Measurements from ENCODE around the gene CNOT6L.

DNA sequence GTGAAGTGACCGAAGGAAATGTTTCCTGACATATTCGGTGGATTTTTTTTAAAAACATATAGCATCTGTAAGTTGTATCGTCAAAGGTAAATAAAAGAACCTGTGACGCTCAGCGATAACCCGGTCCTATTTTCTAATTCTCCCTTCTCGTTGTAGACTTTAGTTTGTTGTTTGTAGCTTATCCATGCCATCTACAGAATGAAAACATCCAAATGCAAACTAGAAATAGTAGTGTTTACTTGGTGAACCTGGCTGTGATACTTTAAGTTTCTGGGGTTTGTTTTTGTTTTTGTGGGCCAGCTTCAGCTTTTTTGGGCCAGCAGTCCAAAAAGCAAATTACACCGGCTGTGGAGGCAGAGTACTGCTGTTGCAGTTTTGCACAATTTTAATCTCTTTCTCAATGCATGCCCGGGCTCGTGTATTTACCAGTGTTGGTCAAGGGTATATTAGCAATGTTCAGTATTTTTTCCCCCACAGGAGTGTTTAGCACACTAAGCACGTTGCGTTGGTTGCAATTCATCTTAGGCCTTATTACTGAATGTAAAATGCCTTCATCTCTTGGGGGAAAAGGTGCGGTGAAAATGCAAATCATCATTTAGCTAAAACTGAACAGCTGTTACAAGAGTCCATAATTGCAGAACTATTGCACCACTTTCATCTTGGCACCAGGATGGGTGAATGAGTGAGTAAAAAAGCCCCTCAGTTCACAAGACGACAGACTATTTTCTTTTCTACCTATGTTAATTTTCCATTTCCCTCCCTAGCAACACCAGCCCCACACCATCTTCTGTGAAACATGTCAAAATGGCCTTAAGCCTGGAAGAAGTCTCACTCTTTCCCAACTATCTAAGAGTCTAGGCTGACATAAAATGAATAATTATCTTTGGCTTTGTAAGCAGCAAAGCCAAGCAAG is 1.7 kb upstream of the CNOT6L start:
- TF ChIP-seq POLR2A (IDR thresholded peaks at IDR 0.05) = peak in 1 of 3 donors; percentile 27
- no peak for TF ChIP-seq CTCF (IDR thresholded peaks at IDR 0.05 in 8 of 11, conservative IDR thresholded peaks at IDR 0.05 in 3 of 11)

Data from spleen (tissue), 7 donors.